ENCODE measurements around the gene NSMF.

GRCh38 chr9:137497921-137498719, 39.0 kb upstream of the NSMF start:
- TF ChIP-seq JUN (IDR thresholded peaks at IDR 0.05; ENCODE audit: borderline replicate concordance, insufficient read depth, insufficient read length, low read depth), result no peak
- TF ChIP-seq, protein P1, sequence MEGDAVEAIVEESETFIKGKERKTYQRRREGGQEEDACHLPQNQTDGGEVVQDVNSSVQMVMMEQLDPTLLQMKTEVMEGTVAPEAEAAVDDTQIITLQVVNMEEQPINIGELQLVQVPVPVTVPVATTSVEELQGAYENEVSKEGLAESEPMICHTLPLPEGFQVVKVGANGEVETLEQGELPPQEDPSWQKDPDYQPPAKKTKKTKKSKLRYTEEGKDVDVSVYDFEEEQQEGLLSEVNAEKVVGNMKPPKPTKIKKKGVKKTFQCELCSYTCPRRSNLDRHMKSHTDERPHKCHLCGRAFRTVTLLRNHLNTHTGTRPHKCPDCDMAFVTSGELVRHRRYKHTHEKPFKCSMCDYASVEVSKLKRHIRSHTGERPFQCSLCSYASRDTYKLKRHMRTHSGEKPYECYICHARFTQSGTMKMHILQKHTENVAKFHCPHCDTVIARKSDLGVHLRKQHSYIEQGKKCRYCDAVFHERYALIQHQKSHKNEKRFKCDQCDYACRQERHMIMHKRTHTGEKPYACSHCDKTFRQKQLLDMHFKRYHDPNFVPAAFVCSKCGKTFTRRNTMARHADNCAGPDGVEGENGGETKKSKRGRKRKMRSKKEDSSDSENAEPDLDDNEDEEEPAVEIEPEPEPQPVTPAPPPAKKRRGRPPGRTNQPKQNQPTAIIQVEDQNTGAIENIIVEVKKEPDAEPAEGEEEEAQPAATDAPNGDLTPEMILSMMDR (IDR thresholded peaks at IDR 0.05; ENCODE audit: extremely low read depth in 1 of 2, insufficient read depth in 1 of 2, low read depth in 1 of 2, low read length in 2 of 2), result no peak
